ENCODE data around the gene GABRG3.

GRCh38 chr15:27260523-27260922 is 289.5 kb downstream of the GABRG3 start:
- TF ChIP-seq CHD4 (IDR thresholded peaks at IDR 0.05), result no peak
- TF ChIP-seq PAX8 (IDR thresholded peaks at IDR 0.05), result no peak
